ENCODE data around the gene SPACA5B. TPM values are rescaled to one million over a fixed set of nuclear protein-coding genes. Genes with fewer than 3 reads are reported as not detected.
"Not testable (repeated sequence)": the region's sequence is repeated elsewhere in the genome, so short reads cannot be mapped to it uniquely, and the experiment has no call there.

SPACA5B gene
- total RNA-seq, 1 donor from 2014 or later, result not detected

GRCh38 chrX:48132308-48132844 is 1.9 kb downstream of the SPACA5B start:
- not testable (repeated sequence) for H3K4me3 Mint-ChIP-seq (ENCODE audit: unreplicated experiment); H3K36me3 ChIP-seq (ENCODE audit: insufficient read depth, low read length); H2AFZ ChIP-seq (ENCODE audit: low read depth, low read length); H3K4me1 Mint-ChIP-seq (ENCODE audit: low read depth, unreplicated experiment); H3K27ac Mint-ChIP-seq (ENCODE audit: unreplicated experiment); H3K36me3 Mint-ChIP-seq (ENCODE audit: low read depth, unreplicated experiment); H3K27me3 Mint-ChIP-seq (ENCODE audit: low read depth, unreplicated experiment); H3K9me3 Mint-ChIP-seq (ENCODE audit: unreplicated experiment); H3K9ac ChIP-seq (ENCODE audit: low read length); H3K4me2 ChIP-seq (ENCODE audit: low read length); H3K4me1 ChIP-seq (ENCODE audit: insufficient read depth, low read length); H4K20me1 ChIP-seq (ENCODE audit: insufficient read depth, low read length); H3K9me3 ChIP-seq (ENCODE audit: insufficient read depth, low read depth, low read length); H3K4me3 ChIP-seq (ENCODE audit: insufficient read depth, low read depth, low read length); H3K27me3 ChIP-seq (ENCODE audit: insufficient read depth, low read length); H3K27ac ChIP-seq (ENCODE audit: low read depth, low read length); DNase-seq (ENCODE audit: low read depth); H3K79me2 ChIP-seq (ENCODE audit: insufficient read depth, low read length)
- peak; percentile 89 for FAIRE-seq

- not testable (repeated sequence) for H3K9me3 ChIP-seq (ENCODE audit: insufficient read depth, low read depth, low read length); H2AFZ ChIP-seq (ENCODE audit: low read depth, low read length); H4K20me1 ChIP-seq (ENCODE audit: insufficient read depth, low read length); H3K9me3 Mint-ChIP-seq (ENCODE audit: unreplicated experiment); H3K27me3 Mint-ChIP-seq (ENCODE audit: low read depth, unreplicated experiment); FAIRE-seq; H3K79me2 ChIP-seq (ENCODE audit: insufficient read depth, low read length); DNase-seq (ENCODE audit: low read depth); H3K4me1 Mint-ChIP-seq (ENCODE audit: low read depth, unreplicated experiment); H3K36me3 ChIP-seq (ENCODE audit: insufficient read depth, low read length); H3K9ac ChIP-seq (ENCODE audit: low read length); H3K4me3 Mint-ChIP-seq (ENCODE audit: unreplicated experiment); H3K4me1 ChIP-seq (ENCODE audit: insufficient read depth, low read length); H3K4me3 ChIP-seq (ENCODE audit: insufficient read depth, low read depth, low read length); H3K4me2 ChIP-seq (ENCODE audit: low read length); H3K27ac Mint-ChIP-seq (ENCODE audit: unreplicated experiment); H3K36me3 Mint-ChIP-seq (ENCODE audit: low read depth, unreplicated experiment); H3K27me3 ChIP-seq (ENCODE audit: insufficient read depth, low read length); H3K27ac ChIP-seq (ENCODE audit: low read depth, low read length)
Measured at GRCh38 chrX:48139076-48139475, 8.7 kb downstream of the SPACA5B start.

GRCh38 chrX:48141810-48142508 is 11.5 kb downstream of the SPACA5B start:
- H3K4me3 Mint-ChIP-seq (ENCODE audit: unreplicated experiment); H2AFZ ChIP-seq (ENCODE audit: low read depth, low read length); H3K4me1 Mint-ChIP-seq (ENCODE audit: low read depth, unreplicated experiment); H3K4me3 ChIP-seq (ENCODE audit: insufficient read depth, low read depth, low read length); DNase-seq (ENCODE audit: low read depth); H3K9me3 ChIP-seq (ENCODE audit: insufficient read depth, low read depth, low read length); H3K9me3 Mint-ChIP-seq (ENCODE audit: unreplicated experiment); H3K9ac ChIP-seq (ENCODE audit: low read length); H3K79me2 ChIP-seq (ENCODE audit: insufficient read depth, low read length); H3K27ac Mint-ChIP-seq (ENCODE audit: unreplicated experiment); H3K27ac ChIP-seq (ENCODE audit: low read depth, low read length); H3K27me3 ChIP-seq (ENCODE audit: insufficient read depth, low read length); H3K36me3 Mint-ChIP-seq (ENCODE audit: low read depth, unreplicated experiment); H3K27me3 Mint-ChIP-seq (ENCODE audit: low read depth, unreplicated experiment); H4K20me1 ChIP-seq (ENCODE audit: insufficient read depth, low read length); H3K4me2 ChIP-seq (ENCODE audit: low read length); H3K36me3 ChIP-seq (ENCODE audit: insufficient read depth, low read length); H3K4me1 ChIP-seq (ENCODE audit: insufficient read depth, low read length): not testable (repeated sequence)
- FAIRE-seq, result peak; percentile 90

GRCh38 chrX:48142697-48143096 is 12.3 kb downstream of the SPACA5B start:
- H3K36me3 ChIP-seq (ENCODE audit: insufficient read depth, low read length); H3K79me2 ChIP-seq (ENCODE audit: insufficient read depth, low read length); H3K9me3 ChIP-seq (ENCODE audit: insufficient read depth, low read depth, low read length); DNase-seq (ENCODE audit: low read depth); H3K4me3 Mint-ChIP-seq (ENCODE audit: unreplicated experiment); H3K4me1 Mint-ChIP-seq (ENCODE audit: low read depth, unreplicated experiment); H3K36me3 Mint-ChIP-seq (ENCODE audit: low read depth, unreplicated experiment); H4K20me1 ChIP-seq (ENCODE audit: insufficient read depth, low read length); H3K4me1 ChIP-seq (ENCODE audit: insufficient read depth, low read length); H3K9ac ChIP-seq (ENCODE audit: low read length); H2AFZ ChIP-seq (ENCODE audit: low read depth, low read length); H3K27ac ChIP-seq (ENCODE audit: low read depth, low read length); H3K27me3 Mint-ChIP-seq (ENCODE audit: low read depth, unreplicated experiment); H3K27me3 ChIP-seq (ENCODE audit: insufficient read depth, low read length); H3K4me2 ChIP-seq (ENCODE audit: low read length); H3K9me3 Mint-ChIP-seq (ENCODE audit: unreplicated experiment); H3K4me3 ChIP-seq (ENCODE audit: insufficient read depth, low read depth, low read length); H3K27ac Mint-ChIP-seq (ENCODE audit: unreplicated experiment): not testable (repeated sequence)
- FAIRE-seq, result peak; percentile 91

Data from astrocyte (in vitro differentiated cells and primary cell).